Colon (tissue), 2 donors: ENCODE measurements around the gene DGKH.

Experiments
- FAIRE-seq: peaks from 2 replicates; lab custom pipeline; 2012; peaks lifted over from hg19 to GRCh38; lab: Jason Lieb, UNC
- donor health status: control.
- donor health status: control.

DGKH gene

GRCh38 chr13:42277618-42278276, 229.3 kb downstream of the DGKH start:
- FAIRE-seq = no peak

DNA sequence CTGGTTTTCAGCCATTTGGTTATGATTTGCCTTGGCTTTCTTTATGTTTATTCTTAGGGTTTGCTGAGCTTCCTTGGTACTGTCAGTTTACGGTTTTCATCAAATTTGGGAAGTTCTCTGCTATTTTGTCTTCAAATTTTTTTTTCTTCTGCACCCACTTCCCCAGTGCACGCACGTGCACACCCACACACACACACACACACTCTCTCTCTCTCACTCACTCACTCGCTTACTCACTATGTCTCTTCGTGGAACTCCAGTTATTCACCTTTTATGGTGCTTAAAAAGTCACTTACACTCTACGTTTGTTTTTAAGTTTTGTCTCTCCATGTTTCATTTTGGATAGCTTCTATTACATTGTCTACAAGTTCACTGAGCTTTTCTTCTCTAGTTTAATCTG, 230.6 kb downstream of the DGKH start:
- no peak for FAIRE-seq

- FAIRE-seq = no peak
These were observed 231.5 kb downstream of the DGKH start for GRCh38 chr13:42279986-42280385.

GRCh38 chr13:42280537-42280936, 232.1 kb downstream of the DGKH start:
- no peak for FAIRE-seq

GRCh38 chr13:42283574-42283973, 235.1 kb downstream of the DGKH start:
- FAIRE-seq = no peak

GRCh38 chr13:42284068-42284467, 235.6 kb downstream of the DGKH start:
- no peak for FAIRE-seq
